ENCODE results near the gene FAM72B.
"Not testable (repeated sequence)": the region's sequence is repeated elsewhere in the genome, so short reads cannot be mapped to it uniquely, and the experiment has no call there.

Gene FAM72B

GRCh38 chr1:121213491-121213890, 29.4 kb upstream of the FAM72B start:
- ATAC-seq (replicated peaks; ENCODE audit: extremely low read depth, poor library complexity, severe bottlenecking); H3K36me3 Mint-ChIP-seq (ENCODE audit: insufficient read depth); H3K9me3 Mint-ChIP-seq; H3K27me3 Mint-ChIP-seq; H3K4me1 Mint-ChIP-seq; DNase-seq (ENCODE audit: low spot score in 2 of 2); H3K27ac Mint-ChIP-seq (ENCODE audit: low read depth); H3K4me3 Mint-ChIP-seq: not testable (repeated sequence)

- H3K27me3 Mint-ChIP-seq; H3K4me1 Mint-ChIP-seq; H3K27ac Mint-ChIP-seq (ENCODE audit: low read depth); H3K36me3 Mint-ChIP-seq (ENCODE audit: insufficient read depth); H3K9me3 Mint-ChIP-seq; H3K4me3 Mint-ChIP-seq; ATAC-seq (replicated peaks; ENCODE audit: extremely low read depth, poor library complexity, severe bottlenecking); DNase-seq (ENCODE audit: low spot score in 2 of 2): not testable (repeated sequence)
These were observed 26.6 kb upstream of the FAM72B start for GRCh38 chr1:121210778-121211177.

GRCh38 chr1:121208375-121208774, 24.2 kb upstream of the FAM72B start:
- not testable (repeated sequence) for ATAC-seq (replicated peaks; ENCODE audit: extremely low read depth, poor library complexity, severe bottlenecking); H3K4me3 Mint-ChIP-seq; H3K27ac Mint-ChIP-seq (ENCODE audit: low read depth); DNase-seq (ENCODE audit: low spot score in 2 of 2); H3K9me3 Mint-ChIP-seq; H3K36me3 Mint-ChIP-seq (ENCODE audit: insufficient read depth); H3K27me3 Mint-ChIP-seq; H3K4me1 Mint-ChIP-seq

GRCh38 chr1:121207328-121207727, 23.2 kb upstream of the FAM72B start:
- H3K27ac Mint-ChIP-seq (ENCODE audit: low read depth); H3K4me1 Mint-ChIP-seq; DNase-seq (ENCODE audit: low spot score in 2 of 2); H3K4me3 Mint-ChIP-seq; H3K27me3 Mint-ChIP-seq; H3K9me3 Mint-ChIP-seq; H3K36me3 Mint-ChIP-seq (ENCODE audit: insufficient read depth); ATAC-seq (replicated peaks; ENCODE audit: extremely low read depth, poor library complexity, severe bottlenecking): not testable (repeated sequence)

- not testable (repeated sequence) for DNase-seq (ENCODE audit: low spot score in 2 of 2); H3K4me3 Mint-ChIP-seq; H3K27me3 Mint-ChIP-seq; ATAC-seq (replicated peaks; ENCODE audit: extremely low read depth, poor library complexity, severe bottlenecking); H3K36me3 Mint-ChIP-seq (ENCODE audit: insufficient read depth); H3K9me3 Mint-ChIP-seq; H3K27ac Mint-ChIP-seq (ENCODE audit: low read depth); H3K4me1 Mint-ChIP-seq
These were observed 21.9 kb upstream of the FAM72B start for GRCh38 chr1:121205786-121206711.

- not testable (repeated sequence) for H3K36me3 Mint-ChIP-seq (ENCODE audit: insufficient read depth); H3K27me3 Mint-ChIP-seq; H3K9me3 Mint-ChIP-seq; H3K27ac Mint-ChIP-seq (ENCODE audit: low read depth); H3K4me3 Mint-ChIP-seq; H3K4me1 Mint-ChIP-seq; DNase-seq (ENCODE audit: low spot score in 2 of 2); ATAC-seq (replicated peaks; ENCODE audit: extremely low read depth, poor library complexity, severe bottlenecking)
These were observed 18.8 kb upstream of the FAM72B start for GRCh38 chr1:121202986-121203385.

GRCh38 chr1:121200985-121201981, 17.1 kb upstream of the FAM72B start:
- H3K4me3 Mint-ChIP-seq; H3K36me3 Mint-ChIP-seq (ENCODE audit: insufficient read depth); H3K4me1 Mint-ChIP-seq; DNase-seq (ENCODE audit: low spot score in 2 of 2); ATAC-seq (replicated peaks; ENCODE audit: extremely low read depth, poor library complexity, severe bottlenecking); H3K27me3 Mint-ChIP-seq; H3K27ac Mint-ChIP-seq (ENCODE audit: low read depth); H3K9me3 Mint-ChIP-seq: not testable (repeated sequence)

- H3K27ac Mint-ChIP-seq (ENCODE audit: low read depth); H3K9me3 Mint-ChIP-seq; ATAC-seq (replicated peaks; ENCODE audit: extremely low read depth, poor library complexity, severe bottlenecking); H3K4me3 Mint-ChIP-seq; H3K4me1 Mint-ChIP-seq; H3K36me3 Mint-ChIP-seq (ENCODE audit: insufficient read depth); DNase-seq (ENCODE audit: low spot score in 2 of 2); H3K27me3 Mint-ChIP-seq: not testable (repeated sequence)
These were observed 16.1 kb upstream of the FAM72B start for GRCh38 chr1:121200232-121200631.

GRCh38 chr1:121199763-121200162, 15.6 kb upstream of the FAM72B start:
- not testable (repeated sequence) for H3K4me3 Mint-ChIP-seq; H3K9me3 Mint-ChIP-seq; H3K36me3 Mint-ChIP-seq (ENCODE audit: insufficient read depth); ATAC-seq (replicated peaks; ENCODE audit: extremely low read depth, poor library complexity, severe bottlenecking); H3K27ac Mint-ChIP-seq (ENCODE audit: low read depth); H3K4me1 Mint-ChIP-seq; H3K27me3 Mint-ChIP-seq; DNase-seq (ENCODE audit: low spot score in 2 of 2)

GRCh38 chr1:121197095-121197882, 13.1 kb upstream of the FAM72B start:
- not testable (repeated sequence) for ATAC-seq (replicated peaks; ENCODE audit: extremely low read depth, poor library complexity, severe bottlenecking); H3K27me3 Mint-ChIP-seq; DNase-seq (ENCODE audit: low spot score in 2 of 2); H3K4me3 Mint-ChIP-seq; H3K9me3 Mint-ChIP-seq; H3K27ac Mint-ChIP-seq (ENCODE audit: low read depth); H3K36me3 Mint-ChIP-seq (ENCODE audit: insufficient read depth); H3K4me1 Mint-ChIP-seq

- not testable (repeated sequence) for H3K27ac Mint-ChIP-seq (ENCODE audit: low read depth); H3K4me1 Mint-ChIP-seq; H3K36me3 Mint-ChIP-seq (ENCODE audit: insufficient read depth); DNase-seq (ENCODE audit: low spot score in 2 of 2); ATAC-seq (replicated peaks; ENCODE audit: extremely low read depth, poor library complexity, severe bottlenecking); H3K4me3 Mint-ChIP-seq; H3K9me3 Mint-ChIP-seq; H3K27me3 Mint-ChIP-seq
These were observed 8.4 kb upstream of the FAM72B start for GRCh38 chr1:121192512-121192911.

- DNase-seq (ENCODE audit: low spot score in 2 of 2); H3K36me3 Mint-ChIP-seq (ENCODE audit: insufficient read depth); ATAC-seq (replicated peaks; ENCODE audit: extremely low read depth, poor library complexity, severe bottlenecking); H3K4me1 Mint-ChIP-seq; H3K27me3 Mint-ChIP-seq; H3K27ac Mint-ChIP-seq (ENCODE audit: low read depth); H3K4me3 Mint-ChIP-seq; H3K9me3 Mint-ChIP-seq: not testable (repeated sequence)
These were observed 3.8 kb upstream of the FAM72B start for GRCh38 chr1:121187914-121188313.
